ENCODE measurements around the gene SMIM26. TPM values are rescaled to one million over a fixed set of nuclear protein-coding genes. Genes with fewer than 3 reads are reported as not detected.

Gene SMIM26
- total RNA-seq, 1 donor from 2014 or later, result 85.2 TPM

GRCh38 chr20:18527836-18528235 is 39.4 kb upstream of the SMIM26 start:
- no peaks in the 10 kb centered on the region for H3K27me3 ChIP-seq
- no peak for TF ChIP-seq POLR2AphosphoS5 (IDR thresholded peaks at IDR 0.05; ENCODE audit: insufficient read depth in 1 of 2, low read depth in 1 of 2)
- TF ChIP-seq CTCF (IDR thresholded peaks at IDR 0.05), result no peak
- no peak for TF ChIP-seq POLR2A (IDR thresholded peaks at IDR 0.05)
- H3K36me3 ChIP-seq, result peaks cover 0 to 81% of the 10 kb centered on the region in 2 donors
- intact Hi-C loops (cut with DNase I), result no loop called here
- H3K4me1 ChIP-seq, result no peaks in the 10 kb centered on the region
- no peak overlapping the region for H3K27ac ChIP-seq
- no peak overlapping the region for H3K4me3 ChIP-seq
- H3K9me3 ChIP-seq, result no peaks in the 10 kb centered on the region
- DNase-seq (ENCODE audit: extremely low spot score in 2 of 2), result no peak

GRCh38 chr20:18529041-18529440 is 38.2 kb upstream of the SMIM26 start:
- intact Hi-C loops (cut with DNase I), result no loop called here
- no peaks in the 10 kb centered on the region for H3K27me3 ChIP-seq
- peaks cover 0 to 92% of the 10 kb centered on the region in 2 donors for H3K36me3 ChIP-seq
- no peak for DNase-seq (ENCODE audit: extremely low spot score in 2 of 2)
- no peaks in the 10 kb centered on the region for H3K9me3 ChIP-seq
- no peak overlapping the region for H3K4me3 ChIP-seq
- no peaks in the 10 kb centered on the region for H3K4me1 ChIP-seq
- no peak overlapping the region for H3K27ac ChIP-seq
- TF ChIP-seq POLR2A (IDR thresholded peaks at IDR 0.05), result no peak
- TF ChIP-seq POLR2AphosphoS5 (IDR thresholded peaks at IDR 0.05; ENCODE audit: insufficient read depth in 1 of 2, low read depth in 1 of 2), result no peak
- TF ChIP-seq CTCF (IDR thresholded peaks at IDR 0.05), result no peak

GRCh38 chr20:18532626-18533025 is 34.6 kb upstream of the SMIM26 start:
- Histone ChIP-seq H3K4me3 (no peak overlapping the region), H3K36me3 (peaks cover 0 to 65% of the 10 kb centered on the region in 2 donors), H3K27me3 (no peaks in the 10 kb centered on the region), H3K9me3 (no peaks in the 10 kb centered on the region), H3K4me1 (no peaks in the 10 kb centered on the region), H3K27ac (no peak overlapping the region)
- intact Hi-C loops (cut with DNase I), result no loop called here
- no peak for DNase-seq (ENCODE audit: extremely low spot score in 2 of 2)
- TF ChIP-seq POLR2AphosphoS5 (IDR thresholded peaks at IDR 0.05; ENCODE audit: insufficient read depth in 1 of 2, low read depth in 1 of 2), result no peak
- TF ChIP-seq CTCF (IDR thresholded peaks at IDR 0.05), result no peak
- no peak for TF ChIP-seq POLR2A (IDR thresholded peaks at IDR 0.05)

- intact Hi-C loops (cut with DNase I), result no loop called here
- Histone ChIP-seq H3K9me3 (no peaks in the 10 kb centered on the region), H3K27ac (no peak overlapping the region), H3K36me3 (peaks cover 0 to 57% of the 10 kb centered on the region in 2 donors), H3K4me1 (no peaks in the 10 kb centered on the region), H3K27me3 (no peaks in the 10 kb centered on the region), H3K4me3 (no peak overlapping the region)
- no peak for DNase-seq (ENCODE audit: extremely low spot score in 2 of 2)
- no peak for TF ChIP-seq POLR2A (IDR thresholded peaks at IDR 0.05)
- TF ChIP-seq CTCF (IDR thresholded peaks at IDR 0.05), result no peak
- no peak for TF ChIP-seq POLR2AphosphoS5 (IDR thresholded peaks at IDR 0.05; ENCODE audit: insufficient read depth in 1 of 2, low read depth in 1 of 2)
Observed at GRCh38 chr20:18533491-18533890, 33.7 kb upstream of the SMIM26 start.

GRCh38 chr20:18533978-18534644 is 33.1 kb upstream of the SMIM26 start:
- Histone ChIP-seq H3K9me3 (no peaks in the 10 kb centered on the region), H3K27me3 (no peaks in the 10 kb centered on the region), H3K4me1 (no peaks in the 10 kb centered on the region), H3K27ac (no peak overlapping the region), H3K4me3 (no peak overlapping the region), H3K36me3 (peaks cover 0 to 51% of the 10 kb centered on the region in 2 donors)
- TF ChIP-seq CTCF (IDR thresholded peaks at IDR 0.05), result no peak
- TF ChIP-seq POLR2A (IDR thresholded peaks at IDR 0.05), result no peak
- TF ChIP-seq POLR2AphosphoS5 (IDR thresholded peaks at IDR 0.05; ENCODE audit: insufficient read depth in 1 of 2, low read depth in 1 of 2), result no peak
- DNase-seq (ENCODE audit: extremely low spot score in 2 of 2), result no peak
- intact Hi-C loops (cut with DNase I), result no loop called here
